Endothelial cell of umbilical vein (primary cell): ENCODE results near the gene GPR89A.
"Not testable (repeated sequence)": the region's sequence is repeated elsewhere in the genome, so short reads cannot be mapped to it uniquely, and the experiment has no call there.

Source experiments
- CTCF ChIP-seq, 2 donors: IDR thresholded peaks; 1 replicate in 1 of 2; 2 replicates in 1 of 2; pipeline ENCODE4 v1.5.1; 2011; ENCODE audit warnings: low read length in 2 of 2, mild to moderate bottlenecking in 2 of 2, moderate library complexity in 2 of 2, control low read depth in 1 of 2, inconsistent platforms in 1 of 2, low read depth in 1 of 2; ENCODE audit not compliant: insufficient read depth in 1 of 2; ENCODE audit errors: extremely low read depth in 1 of 2
- EZH2 ChIP-seq: IDR thresholded peaks from 2 replicates; pipeline ENCODE4 v1.6.1; 2012; ENCODE audit warnings: borderline replicate concordance, low read depth, mild to moderate bottlenecking, moderate library complexity, low read length, inconsistent platforms; ENCODE audit not compliant: severe bottlenecking

DNA sequence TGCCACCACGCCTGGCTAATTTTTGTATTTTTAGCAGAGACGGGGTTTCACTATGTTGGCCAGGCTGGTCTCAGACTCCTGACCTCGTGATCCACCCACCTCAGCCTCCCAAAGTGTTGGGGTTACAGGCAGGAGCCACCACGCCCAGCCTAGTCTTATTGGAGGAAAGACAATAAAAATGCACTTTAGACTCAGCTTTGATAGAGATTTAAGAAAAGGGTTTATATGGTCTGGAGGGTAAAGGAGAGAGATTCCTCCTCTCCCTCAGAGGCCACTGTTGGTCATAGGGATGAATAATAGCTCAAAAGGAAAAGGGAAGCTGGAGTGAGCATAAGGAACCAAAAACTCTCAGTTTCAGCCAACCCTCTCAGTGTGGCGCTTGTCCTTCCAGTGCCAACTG is 8.4 kb upstream of the GPR89A start:
- TF ChIP-seq EZH2; CTCF (IDR thresholded peaks at IDR 0.05; ENCODE audit: extremely low read depth in 1 of 2, insufficient read depth in 1 of 2, low read depth in 1 of 2, low read length in 2 of 2): not testable (repeated sequence)
